Measurements from ENCODE around the gene ALOX5.
"Not testable (repeated sequence)": the region's sequence is repeated elsewhere in the genome, so short reads cannot be mapped to it uniquely, and the experiment has no call there.

ALOX5 gene

GRCh38 chr10:45471059-45471458 is 97.0 kb downstream of the ALOX5 start:
- DNase-seq: no peak

- no peak for DNase-seq
These were observed 97.7 kb downstream of the ALOX5 start for GRCh38 chr10:45471531-45472310.

DNA sequence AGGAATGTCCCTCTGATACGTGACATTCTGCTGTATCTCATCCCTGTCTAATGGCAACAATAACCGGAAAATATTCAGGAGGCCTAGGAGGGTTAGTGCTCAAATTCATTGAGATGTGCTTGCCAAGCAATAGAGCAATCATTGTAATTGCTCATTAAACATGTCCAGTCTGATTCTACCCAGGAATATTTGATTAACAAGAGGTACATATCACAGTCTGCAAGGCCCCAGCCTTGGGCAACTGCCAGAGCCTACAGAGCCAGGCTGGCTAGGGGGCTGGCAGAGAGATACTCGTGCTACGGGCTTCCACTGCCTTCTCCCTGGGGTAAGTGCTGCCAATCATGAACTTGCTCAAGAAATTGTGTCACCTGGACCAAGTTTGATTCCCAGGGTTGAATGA is 99.1 kb downstream of the ALOX5 start:
- no peak for DNase-seq

DNA sequence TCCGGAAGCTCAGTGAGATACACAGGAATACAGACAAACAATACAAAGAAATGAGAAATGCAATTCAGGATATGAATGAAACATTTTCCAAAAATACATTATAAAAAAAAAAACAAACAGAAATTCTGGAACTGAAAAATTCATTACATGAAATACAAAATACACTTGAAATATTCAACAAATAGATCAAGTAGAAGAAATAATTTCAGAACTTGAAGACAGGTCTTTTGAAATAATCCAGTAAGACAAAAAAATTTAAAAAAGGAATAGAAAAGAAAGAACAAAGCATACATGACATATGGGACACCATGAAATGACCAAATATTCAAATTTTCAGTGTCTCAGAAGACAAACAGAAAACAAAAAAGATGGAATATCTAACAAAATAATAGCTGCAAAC is 102.5 kb downstream of the ALOX5 start:
- no peak for DNase-seq

DNA sequence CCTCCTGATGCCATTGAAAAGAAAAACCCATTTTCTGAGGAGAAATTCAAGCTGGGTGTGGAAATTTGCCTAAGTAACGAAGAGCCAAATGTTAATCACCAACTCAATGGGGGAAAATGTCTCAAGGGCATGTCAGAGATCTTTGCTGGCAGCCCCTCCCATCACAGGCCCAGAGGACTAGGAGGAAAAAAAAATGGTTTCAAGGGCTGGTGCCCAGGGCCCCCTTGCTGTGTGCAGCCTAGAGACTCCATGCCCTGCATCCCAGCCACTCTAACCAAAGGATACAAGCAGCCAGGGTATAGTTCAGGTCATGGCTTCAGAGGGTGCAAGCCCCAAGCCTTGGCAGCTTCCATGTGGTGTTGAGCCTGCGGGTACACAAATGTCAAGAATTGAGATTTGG is 106.3 kb downstream of the ALOX5 start:
- DNase-seq: no peak

- DNase-seq: not testable (repeated sequence)
These were observed 107.1 kb downstream of the ALOX5 start for GRCh38 chr10:45481100-45481499.

GRCh38 chr10:45483002-45483401 is 109.0 kb downstream of the ALOX5 start:
- DNase-seq: no peak

GRCh38 chr10:45487735-45488134 is 113.7 kb downstream of the ALOX5 start:
- no peak for DNase-seq

DNA sequence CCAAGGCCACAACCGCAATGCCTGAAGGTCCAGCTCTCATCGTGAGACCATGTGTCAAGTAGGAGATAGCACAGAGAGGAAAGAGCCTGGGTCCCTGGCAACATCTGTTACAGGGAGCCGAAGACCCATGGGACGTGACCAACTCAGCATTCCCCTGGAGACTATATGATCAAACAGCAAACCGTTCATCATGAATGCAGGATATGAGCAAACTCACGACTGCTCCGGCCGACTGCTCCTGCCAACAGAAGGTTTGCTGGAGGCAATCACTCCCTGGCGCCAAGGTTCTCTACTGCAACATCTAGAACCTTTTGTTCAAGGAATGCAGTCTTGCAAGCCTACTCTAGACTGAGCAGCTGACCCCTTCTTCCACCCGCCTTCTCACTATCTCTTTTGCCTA is 114.3 kb downstream of the ALOX5 start:
- no peak for DNase-seq

- no peak for DNase-seq
These were observed 116.3 kb downstream of the ALOX5 start for GRCh38 chr10:45490277-45490676.

DNA sequence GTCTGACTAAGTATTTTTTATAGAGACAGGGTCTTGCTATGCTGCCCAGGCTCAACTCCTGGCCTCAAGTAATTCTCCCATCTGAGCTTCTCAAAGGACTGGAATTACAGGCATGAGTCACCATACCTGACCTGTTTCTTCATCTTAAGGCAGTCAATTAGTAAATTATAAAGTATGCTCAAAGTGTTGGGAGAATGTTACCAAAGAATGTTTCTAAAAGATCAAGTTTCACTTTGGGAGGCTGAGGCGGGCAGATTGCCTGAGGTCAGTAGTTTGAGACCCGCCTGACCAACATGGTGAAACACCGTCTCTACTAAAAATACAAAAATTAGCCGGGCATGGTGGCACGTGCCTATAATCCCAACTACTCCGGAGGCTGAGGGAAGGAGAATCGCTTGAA is 117.0 kb downstream of the ALOX5 start:
- DNase-seq: no peak
